ENCODE results near the gene PDE1C. TPM values are rescaled to one million over a fixed set of nuclear protein-coding genes. Genes with fewer than 3 reads are reported as not detected.

Gene PDE1C
- total and polyA plus RNA-seq, 2 of the 4 experiments (the other 2 are of a cell fraction), result 14.2 to 61.5 TPM

- H2BK5ac ChIP-seq (ENCODE audit: low read depth, low read length, poor library complexity, severe bottlenecking), result peak overlapping the region; percentile 92
- peak overlapping the region; percentile 61; the same call in 1 of the 2 replicates for H4K5ac ChIP-seq (ENCODE audit: low read depth, low read length)
- no peak overlapping the region for H3K4me3 ChIP-seq (ENCODE audit: insufficient read depth, low read depth, low read length)
- H3K4me1 ChIP-seq (ENCODE audit: control insufficient read depth, insufficient read depth, low read length), result peaks cover 4% of the 10 kb centered on the region; the same call in 1 of the 2 replicates
- CTCF ChIA-PET, result no interaction called here
- no TSS peak for BruUV-seq (replicated peaks)
- H3K14ac ChIP-seq (replicated peaks; ENCODE audit: low read depth, low read length), result peak overlapping the region; percentile 69
- peak overlapping the region; percentile 68; the same call in 1 of the 2 replicates for H3K18ac ChIP-seq (ENCODE audit: low read depth, low read length)
- H3K4ac ChIP-seq (ENCODE audit: low read depth, low read length), result peak overlapping the region; percentile 63
- no peaks in the 10 kb centered on the region for H3K27me3 ChIP-seq (ENCODE audit: control insufficient read depth, insufficient read depth, low read length)
- no peak for TF ChIP-seq RCOR1 (IDR thresholded peaks at IDR 0.05; ENCODE audit: insufficient replicate concordance, low read length)
- TF ChIP-seq MAFK (IDR thresholded peaks at IDR 0.05; ENCODE audit: low read depth, low read length), result no peak
- TF ChIP-seq FOS (IDR thresholded peaks at IDR 0.05; ENCODE audit: low read depth, low read length), result peak; percentile 70; the same call in 1 of the 2 replicates
- TF ChIP-seq RFX5 (IDR thresholded peaks at IDR 0.05; ENCODE audit: low read depth, low read length), result no peak
- TF ChIP-seq MAZ (IDR thresholded peaks at IDR 0.05; ENCODE audit: borderline replicate concordance, low read depth, low read length), result no peak
- TF ChIP-seq NFE2L2 (IDR thresholded peaks at IDR 0.05; ENCODE audit: low read depth, low read length), result no peak
- peak; percentile 90 for TF ChIP-seq CEBPB (IDR thresholded peaks at IDR 0.05; ENCODE audit: low read depth, low read length)
- TF ChIP-seq MXI1 (IDR thresholded peaks at IDR 0.05; ENCODE audit: borderline replicate concordance, low read depth, low read length), result no peak
- H2BK15ac ChIP-seq (ENCODE audit: low read depth, low read length), result peak overlapping the region; percentile 62; the same call in 1 of the 3 replicates
- H3K9me1 ChIP-seq (ENCODE audit: insufficient read depth, low read length), result peaks cover 3% of the 10 kb centered on the region; the same call in 1 of the 2 replicates
- in situ Hi-C loops (cut with MboI; ENCODE audit: low sequenced_read_pairs), result no loop called here
- peaks cover 11 to 15% of the 10 kb centered on the region in 2 experiments; a peak in 3 of 4 replicates for H3K79me1 ChIP-seq (ENCODE audit: low read depth in 1 of 2, low read length in 2 of 2)
- peaks cover 2% of the 10 kb centered on the region; the same call in 1 of the 2 replicates for H3K9me3 ChIP-seq (ENCODE audit: control insufficient read depth, insufficient read depth, low read length)
- H3K23ac ChIP-seq (ENCODE audit: low read depth, low read length), result no peak overlapping the region
- no peaks in the 10 kb centered on the region for H4K20me1 ChIP-seq (ENCODE audit: insufficient read depth, low read length)
- H2BK20ac ChIP-seq (ENCODE audit: low read depth, low read length), result no peak overlapping the region
- no peak overlapping the region for H3K56ac ChIP-seq (ENCODE audit: extremely low read depth, insufficient read depth, low read length)
- no peaks in the 10 kb centered on the region; the same call in 1 of the 2 replicates for H3K36me3 ChIP-seq (ENCODE audit: control insufficient read depth, insufficient read depth, low read length)
- H2AFZ ChIP-seq (replicated peaks; ENCODE audit: low read length, poor library complexity), result no peak overlapping the region
- intact Hi-C loops (cut with micrococcal nuclease), result loop anchor here (5.0 kb wide), 1 partner anchor 204 kb away; no protein-coding TSS in a partner anchor
- H3K4me2 ChIP-seq (ENCODE audit: low read depth, low read length), result peak overlapping the region; percentile 81; the same call in 1 of the 2 replicates
- ATAC-seq (ENCODE audit: low read depth) (peak; percentile 76), DNase-seq (peak; percentile 70)
- peak overlapping the region in 1 of 2 experiments; percentile 50; a peak in 1 of 4 replicates for H4K8ac ChIP-seq (ENCODE audit: low read depth in 2 of 2, low read length in 2 of 2)
- H2AK9ac ChIP-seq (replicated peaks; ENCODE audit: low read depth, low read length, poor library complexity), result no peak overlapping the region
- POLR2A ChIA-PET (ENCODE audit: unreplicated experiment), result no interaction called here
- peak overlapping the region; percentile 76; the same call in 1 of the 2 replicates for H4K91ac ChIP-seq (ENCODE audit: insufficient read depth, low read depth, low read length)
- peak overlapping the region; percentile 90 for H2BK120ac ChIP-seq (ENCODE audit: low read depth, low read length)
- no peak overlapping the region for H3K9ac ChIP-seq (ENCODE audit: low read depth, low read length)
- peak overlapping the region; percentile 58 for H3K27ac ChIP-seq (ENCODE audit: insufficient read depth, low read length)
- dilution Hi-C loops (cut with HindIII; ENCODE audit: low sequenced_read_pairs, unreplicated experiment), result no loop called here
- H2AK5ac ChIP-seq (ENCODE audit: low read depth, low read length), result peak overlapping the region; percentile 85; the same call in 1 of the 2 replicates
- 40% methylated on average over 1 of the region's 2 CpGs; no CpG with 5 or more reads in 1 of the 2 experiments for WGBS, 2 experiments (ENCODE audit: extremely low coverage in 2 of 2, insufficient read length in 1 of 2)
Measured at GRCh38 chr7:31958226-31958625, 112.0 kb downstream of the PDE1C start.

Data from IMR-90 (cell line).